ENCODE measurements around the gene NR6A1.

The NR6A1 gene

GRCh38 chr9:124558777-124559470 lies 212.2 kb downstream of the NR6A1 start:
- Histone ChIP-seq H3K9me3 (ENCODE audit: low read depth, low read length) (no peaks in the 10 kb centered on the region), H3K9ac (ENCODE audit: insufficient read length) (no peak overlapping the region), H3K36me3 (ENCODE audit: insufficient read depth, low read length) (no peaks in the 10 kb centered on the region), H3K27ac (no peak overlapping the region), H3K4me3 (no peak overlapping the region)
- DNase-seq (ENCODE audit: low read depth, low spot score): no peak
- TF ChIP-seq FOXP2 (optimal IDR thresholded peaks at IDR 0.05; ENCODE audit: control extremely low read depth, extremely low read length, insufficient read depth) (no peak), EZH2 (IDR thresholded peaks at IDR 0.05) (no peak), POLR2AphosphoS5 (IDR thresholded peaks at IDR 0.05; ENCODE audit: borderline replicate concordance, low read depth, low read length) (no peak)

GRCh38 chr9:124557895-124558294 lies 213.2 kb downstream of the NR6A1 start:
- no peaks in the 10 kb centered on the region for H3K9me3 ChIP-seq (ENCODE audit: low read depth, low read length)
- no peak overlapping the region for H3K9ac ChIP-seq (ENCODE audit: insufficient read length)
- no peak overlapping the region for H3K27ac ChIP-seq
- no peak for TF ChIP-seq EZH2 (IDR thresholded peaks at IDR 0.05)
- TF ChIP-seq POLR2AphosphoS5 (IDR thresholded peaks at IDR 0.05; ENCODE audit: borderline replicate concordance, low read depth, low read length): no peak
- no peak for TF ChIP-seq FOXP2 (optimal IDR thresholded peaks at IDR 0.05; ENCODE audit: control extremely low read depth, extremely low read length, insufficient read depth)
- no peaks in the 10 kb centered on the region for H3K36me3 ChIP-seq (ENCODE audit: insufficient read depth, low read length)
- no peak overlapping the region for H3K4me3 ChIP-seq
- DNase-seq (ENCODE audit: low read depth, low spot score): no peak

GRCh38 chr9:124555043-124555442 lies 216.1 kb downstream of the NR6A1 start:
- Histone ChIP-seq H3K36me3 (ENCODE audit: insufficient read depth, low read length) (no peaks in the 10 kb centered on the region), H3K9ac (ENCODE audit: insufficient read length) (no peak overlapping the region), H3K9me3 (ENCODE audit: low read depth, low read length) (no peaks in the 10 kb centered on the region), H3K4me3 (no peak overlapping the region), H3K27ac (no peak overlapping the region)
- TF ChIP-seq POLR2AphosphoS5 (IDR thresholded peaks at IDR 0.05; ENCODE audit: borderline replicate concordance, low read depth, low read length): no peak
- DNase-seq (ENCODE audit: low read depth, low spot score): no peak

GRCh38 chr9:124553738-124554137 lies 217.4 kb downstream of the NR6A1 start:
- no peaks in the 10 kb centered on the region for H3K9me3 ChIP-seq (ENCODE audit: low read depth, low read length)
- no peak overlapping the region for H3K4me3 ChIP-seq
- TF ChIP-seq EZH2 (IDR thresholded peaks at IDR 0.05) (no peak), POLR2AphosphoS5 (IDR thresholded peaks at IDR 0.05; ENCODE audit: borderline replicate concordance, low read depth, low read length) (no peak), FOXP2 (optimal IDR thresholded peaks at IDR 0.05; ENCODE audit: control extremely low read depth, extremely low read length, insufficient read depth) (no peak)
- no peak overlapping the region for H3K27ac ChIP-seq
- no peaks in the 10 kb centered on the region for H3K36me3 ChIP-seq (ENCODE audit: insufficient read depth, low read length)
- DNase-seq (ENCODE audit: low read depth, low spot score): no peak
- H3K9ac ChIP-seq (ENCODE audit: insufficient read length): no peak overlapping the region

- TF ChIP-seq EZH2 (IDR thresholded peaks at IDR 0.05): no peak
- no peak for TF ChIP-seq POLR2AphosphoS5 (IDR thresholded peaks at IDR 0.05; ENCODE audit: borderline replicate concordance, low read depth, low read length)
- TF ChIP-seq FOXP2 (optimal IDR thresholded peaks at IDR 0.05; ENCODE audit: control extremely low read depth, extremely low read length, insufficient read depth): no peak
- no peak for DNase-seq (ENCODE audit: low read depth, low spot score)
- H3K9ac ChIP-seq (ENCODE audit: insufficient read length): no peak overlapping the region
- no peak overlapping the region for H3K4me3 ChIP-seq
- H3K36me3 ChIP-seq (ENCODE audit: insufficient read depth, low read length): no peaks in the 10 kb centered on the region
- no peak overlapping the region for H3K27ac ChIP-seq
- no peaks in the 10 kb centered on the region for H3K9me3 ChIP-seq (ENCODE audit: low read depth, low read length)
Observed at GRCh38 chr9:124552273-124552605, 218.9 kb downstream of the NR6A1 start.

- no peak for DNase-seq (ENCODE audit: low read depth, low spot score)
- no peaks in the 10 kb centered on the region for H3K9me3 ChIP-seq (ENCODE audit: low read depth, low read length)
- TF ChIP-seq EZH2 (IDR thresholded peaks at IDR 0.05): no peak
- no peak for TF ChIP-seq FOXP2 (optimal IDR thresholded peaks at IDR 0.05; ENCODE audit: control extremely low read depth, extremely low read length, insufficient read depth)
- no peak for TF ChIP-seq POLR2AphosphoS5 (IDR thresholded peaks at IDR 0.05; ENCODE audit: borderline replicate concordance, low read depth, low read length)
- H3K4me3 ChIP-seq: no peak overlapping the region
- H3K27ac ChIP-seq: no peak overlapping the region
- no peak overlapping the region for H3K9ac ChIP-seq (ENCODE audit: insufficient read length)
- H3K36me3 ChIP-seq (ENCODE audit: insufficient read depth, low read length): no peaks in the 10 kb centered on the region
Observed at GRCh38 chr9:124551472-124552272, 219.4 kb downstream of the NR6A1 start.

GRCh38 chr9:124550072-124550471 lies 221.0 kb downstream of the NR6A1 start:
- TF ChIP-seq FOXP2 (optimal IDR thresholded peaks at IDR 0.05; ENCODE audit: control extremely low read depth, extremely low read length, insufficient read depth): no peak
- no peak for TF ChIP-seq POLR2AphosphoS5 (IDR thresholded peaks at IDR 0.05; ENCODE audit: borderline replicate concordance, low read depth, low read length)
- TF ChIP-seq EZH2 (IDR thresholded peaks at IDR 0.05): no peak
- no peaks in the 10 kb centered on the region for H3K9me3 ChIP-seq (ENCODE audit: low read depth, low read length)
- no peak for DNase-seq (ENCODE audit: low read depth, low spot score)
- no peak overlapping the region for H3K9ac ChIP-seq (ENCODE audit: insufficient read length)
- H3K4me3 ChIP-seq: no peak overlapping the region
- no peak overlapping the region for H3K27ac ChIP-seq
- H3K36me3 ChIP-seq (ENCODE audit: insufficient read depth, low read length): no peaks in the 10 kb centered on the region

GRCh38 chr9:124549016-124549415 lies 222.1 kb downstream of the NR6A1 start:
- no peak overlapping the region for H3K27ac ChIP-seq
- H3K9me3 ChIP-seq (ENCODE audit: low read depth, low read length): no peaks in the 10 kb centered on the region
- H3K4me3 ChIP-seq: no peak overlapping the region
- H3K36me3 ChIP-seq (ENCODE audit: insufficient read depth, low read length): no peaks in the 10 kb centered on the region
- no peak for DNase-seq (ENCODE audit: low read depth, low spot score)
- TF ChIP-seq EZH2 (IDR thresholded peaks at IDR 0.05) (no peak), FOXP2 (optimal IDR thresholded peaks at IDR 0.05; ENCODE audit: control extremely low read depth, extremely low read length, insufficient read depth) (no peak), POLR2AphosphoS5 (IDR thresholded peaks at IDR 0.05; ENCODE audit: borderline replicate concordance, low read depth, low read length) (no peak)
- no peak overlapping the region for H3K9ac ChIP-seq (ENCODE audit: insufficient read length)
